Panc1 (cell line): ENCODE data around the gene FGFR4. TPM values are rescaled to one million over a fixed set of nuclear protein-coding genes. Genes with fewer than 3 reads are reported as not detected.

Experiments
- ATAC-seq: fragments of 200-7000 bp; cut with Tn5 transposase; 2 replicates; pipeline ENCODE4 v1.9.1; 2020; ENCODE audit warnings: mild to moderate bottlenecking, moderate library complexity
- BruUV-seq: library from RNA; stranded (reverse); fragments of 400-500 nt; replicated peaks from 2 replicates; lab custom pipeline; 2021; lab: Mats Ljungman, UMichigan
- CTCF ChIA-PET: fragments of 300-600 bp; sonication (Branson Sonifier 250); formaldehyde crosslinking; loops from one replicate; lab custom pipeline; 2022; ENCODE audit warnings: antibody characterized with exemption; lab: Charles Lee
- POLR2A ChIA-PET: fragments of 300-600 bp; sonication (Branson Sonifier 250); formaldehyde crosslinking; loops from one replicate; lab custom pipeline; 2022; ENCODE audit warnings: antibody characterized with exemption; lab: Charles Lee
- DNase-seq: peaks from one replicate; pipeline ENCODE4 v3.0.0-alpha.2; 2010; ENCODE audit warnings: low read depth, low spot score
- H3K27ac ChIP-seq: 2 replicates; pipeline ENCODE4 v1.5.1; 2011; ENCODE audit warnings: mild to moderate bottlenecking, low read length, inconsistent platforms
- H3K27me3 ChIP-seq: fragments of 200-500 bp; sonication (Bioruptor generic); 2 replicates; pipeline ENCODE4 v1.6.0; 2014; ENCODE audit warnings: low read length, inconsistent platforms; ENCODE audit not compliant: control insufficient read depth, insufficient read depth
- H3K36me3 ChIP-seq: fragments of 200-500 bp; sonication (Bioruptor generic); 2 replicates; pipeline ENCODE4 v1.5.1; 2014; ENCODE audit warnings: inconsistent platforms, mild to moderate bottlenecking, low read length, moderate library complexity; ENCODE audit not compliant: control insufficient read depth, insufficient read depth
- H3K4me1 ChIP-seq: 2 replicates; pipeline ENCODE4 v1.5.1; 2011; ENCODE audit warnings: inconsistent platforms, mild to moderate bottlenecking, low read length, moderate library complexity; ENCODE audit not compliant: control insufficient read depth, insufficient read depth
- H3K4me3 ChIP-seq, 2 experiments: 2 replicates each; pipeline ENCODE4 v1.5.1; 2011 to 2012; ENCODE audit warnings: low read depth in 2 of 2, low read length in 2 of 2, mild to moderate bottlenecking in 2 of 2, inconsistent platforms in 1 of 2, moderate library complexity in 1 of 2
- H3K9me3 ChIP-seq: fragments of 200-500 bp; sonication (Bioruptor generic); 2 replicates; pipeline ENCODE4 v1.5.1; 2014; ENCODE audit warnings: low read depth, mild to moderate bottlenecking, inconsistent platforms, low read length, moderate library complexity; ENCODE audit not compliant: control insufficient read depth, insufficient read depth
- POLR2AphosphoS5 ChIP-seq: IDR thresholded peaks from 2 replicates; pipeline ENCODE4 v1.6.1; 2012; ENCODE audit warnings: mild to moderate bottlenecking, low read depth, low read length, moderate library complexity
- SIN3A ChIP-seq: IDR thresholded peaks from 2 replicates; pipeline ENCODE4 v1.6.1; 2012; ENCODE audit warnings: low read depth, mild to moderate bottlenecking, low read length, moderate library complexity, borderline replicate concordance; ENCODE audit not compliant: insufficient read depth
- TCF7L2 ChIP-seq: IDR thresholded peaks from 2 replicates; pipeline ENCODE4 v1.6.1; 2011; ENCODE audit warnings: mild to moderate bottlenecking, low read depth, low read length, inconsistent platforms
- in situ Hi-C: cut with HindIII; loops from 2 replicates; pipeline ENCODE4 v1.10.0; 2016; ENCODE audit warnings: low sequenced_read_pairs, low pct_unique_long_range_greater_than_20kb
- intact Hi-C: fragments of 100-400 bp; cut with micrococcal nuclease; formaldehyde crosslinking; loops from one replicate; pipeline ENCODE4 v1.10.0; 2022; ENCODE audit not compliant: unreplicated experiment
- total RNA-seq: library from RNA; stranded (reverse); gene quantifications from one replicate; pipeline ENCODE4 v1.2.1, GENCODE V29; 2021; ENCODE audit not compliant: unreplicated experiment
- TF ChIP-seq, protein P1 (sequence below): fragments of 450-650 bp; IDR thresholded peaks from 2 replicates; pipeline ENCODE4 v1.5.1; 2017; ENCODE audit warnings: mild to moderate bottlenecking
- TF ChIP-seq, protein P2 (sequence below), 2 experiments: IDR thresholded peaks; 2 replicates each; pipeline ENCODE4 v1.6.1; 2011 to 2012; ENCODE audit warnings: low read depth in 2 of 2, control low read depth in 1 of 2, low read length in 1 of 2, mild to moderate bottlenecking in 1 of 2, moderate library complexity in 1 of 2; ENCODE audit not compliant: insufficient read depth in 1 of 2

Gene FGFR4
- total RNA-seq, 1 experiment from 2014 or later = 7.5 TPM

DNA sequence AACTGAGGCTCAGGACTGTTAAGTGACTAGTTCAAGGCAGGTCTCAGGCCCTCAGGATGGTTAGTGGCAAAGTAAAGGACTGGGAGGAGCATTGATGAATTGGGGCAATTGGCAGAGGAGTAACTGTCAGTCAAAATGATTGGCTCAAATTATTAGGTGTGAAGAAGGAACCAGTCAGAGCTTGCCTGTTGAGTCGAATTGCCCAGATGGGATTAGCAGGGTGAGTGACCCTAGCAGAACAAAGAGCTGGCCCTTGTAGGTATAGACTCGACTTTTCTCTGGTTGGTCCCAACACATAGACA lies 44.3 kb downstream of the FGFR4 start:
- H3K4me1 ChIP-seq = peaks cover 17% of the 10 kb centered on the region
- H3K4me3 ChIP-seq = no peak overlapping the region
- DNase-seq = no peak
- TF ChIP-seq, protein P1, sequence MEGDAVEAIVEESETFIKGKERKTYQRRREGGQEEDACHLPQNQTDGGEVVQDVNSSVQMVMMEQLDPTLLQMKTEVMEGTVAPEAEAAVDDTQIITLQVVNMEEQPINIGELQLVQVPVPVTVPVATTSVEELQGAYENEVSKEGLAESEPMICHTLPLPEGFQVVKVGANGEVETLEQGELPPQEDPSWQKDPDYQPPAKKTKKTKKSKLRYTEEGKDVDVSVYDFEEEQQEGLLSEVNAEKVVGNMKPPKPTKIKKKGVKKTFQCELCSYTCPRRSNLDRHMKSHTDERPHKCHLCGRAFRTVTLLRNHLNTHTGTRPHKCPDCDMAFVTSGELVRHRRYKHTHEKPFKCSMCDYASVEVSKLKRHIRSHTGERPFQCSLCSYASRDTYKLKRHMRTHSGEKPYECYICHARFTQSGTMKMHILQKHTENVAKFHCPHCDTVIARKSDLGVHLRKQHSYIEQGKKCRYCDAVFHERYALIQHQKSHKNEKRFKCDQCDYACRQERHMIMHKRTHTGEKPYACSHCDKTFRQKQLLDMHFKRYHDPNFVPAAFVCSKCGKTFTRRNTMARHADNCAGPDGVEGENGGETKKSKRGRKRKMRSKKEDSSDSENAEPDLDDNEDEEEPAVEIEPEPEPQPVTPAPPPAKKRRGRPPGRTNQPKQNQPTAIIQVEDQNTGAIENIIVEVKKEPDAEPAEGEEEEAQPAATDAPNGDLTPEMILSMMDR = no peak
- TF ChIP-seq SIN3A (no peak), TCF7L2 (no peak)
- intact Hi-C loops = no loop called here
- no TSS peak for BruUV-seq
- H3K27ac ChIP-seq = no peak overlapping the region
- ATAC-seq = no peak
- POLR2A ChIA-PET = interaction anchor here (0.6 kb wide), 1 partner anchor 121 kb away, joined by 3 read pairs; no protein-coding TSS in a partner anchor
- in situ Hi-C loops = no loop called here
- CTCF ChIA-PET = no interaction called here
- H3K27me3 ChIP-seq = no peaks in the 10 kb centered on the region
- no peaks in the 10 kb centered on the region for H3K9me3 ChIP-seq
- H3K36me3 ChIP-seq = peaks cover 5% of the 10 kb centered on the region; the same call in 1 of the 2 replicates

DNA sequence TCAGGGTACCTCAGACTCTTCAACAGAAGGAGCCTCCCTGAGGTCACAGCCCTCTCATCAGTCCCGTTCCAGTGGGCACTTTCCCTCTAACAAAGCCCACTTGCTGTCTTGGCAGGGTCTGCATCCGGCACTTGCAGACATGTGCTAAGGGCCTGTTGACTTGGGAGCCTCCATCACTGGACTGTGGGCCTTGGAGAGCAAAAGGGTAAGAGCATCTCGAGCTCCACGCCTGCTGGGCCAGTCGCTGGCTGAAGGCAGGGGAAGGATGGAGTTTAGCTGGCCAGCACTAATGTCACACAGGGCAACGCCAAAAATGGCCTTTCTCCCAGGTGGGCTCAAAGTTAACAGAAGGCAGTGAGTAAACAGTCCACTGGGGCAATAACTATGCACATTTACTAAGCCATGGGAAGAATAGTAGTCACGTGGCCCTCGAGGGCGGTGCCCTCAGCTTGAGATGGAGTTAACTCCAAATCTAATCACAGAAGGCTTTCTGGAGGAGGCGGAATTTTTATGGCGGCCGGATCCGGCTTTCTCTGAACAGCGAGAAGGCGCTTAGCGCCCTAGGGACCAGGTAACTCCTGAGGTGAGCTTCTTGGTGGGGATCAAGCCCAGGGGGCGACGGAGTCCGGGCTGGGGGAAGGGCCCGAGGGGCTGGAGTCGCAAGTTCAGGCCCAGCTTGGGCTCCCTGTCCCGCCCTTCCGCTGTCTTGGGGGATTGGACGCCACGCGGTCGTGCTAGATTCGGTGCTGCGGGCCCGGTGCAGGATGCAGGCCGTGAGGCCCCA lies 44.8 kb downstream of the FGFR4 start:
- in situ Hi-C loops (no loop called here), intact Hi-C loops (no loop called here)
- no peak for ATAC-seq
- DNase-seq = no peak
- CTCF ChIA-PET = no interaction called here
- Histone ChIP-seq H3K4me3 (no peak overlapping the region), H3K27ac (no peak overlapping the region), H3K9me3 (no peaks in the 10 kb centered on the region), H3K27me3 (no peaks in the 10 kb centered on the region), H3K36me3 (peaks cover 9% of the 10 kb centered on the region; the same call in 1 of the 2 replicates), H3K4me1 (peaks cover 22% of the 10 kb centered on the region)
- POLR2A ChIA-PET = interaction anchor here (0.6 kb wide), 1 partner anchor 121 kb away, joined by 3 read pairs; no protein-coding TSS in a partner anchor
- TF ChIP-seq, protein P1 = no peak
- TF ChIP-seq SIN3A (no peak), TCF7L2 (no peak), POLR2AphosphoS5 (no peak)
- TF ChIP-seq, protein P2, sequence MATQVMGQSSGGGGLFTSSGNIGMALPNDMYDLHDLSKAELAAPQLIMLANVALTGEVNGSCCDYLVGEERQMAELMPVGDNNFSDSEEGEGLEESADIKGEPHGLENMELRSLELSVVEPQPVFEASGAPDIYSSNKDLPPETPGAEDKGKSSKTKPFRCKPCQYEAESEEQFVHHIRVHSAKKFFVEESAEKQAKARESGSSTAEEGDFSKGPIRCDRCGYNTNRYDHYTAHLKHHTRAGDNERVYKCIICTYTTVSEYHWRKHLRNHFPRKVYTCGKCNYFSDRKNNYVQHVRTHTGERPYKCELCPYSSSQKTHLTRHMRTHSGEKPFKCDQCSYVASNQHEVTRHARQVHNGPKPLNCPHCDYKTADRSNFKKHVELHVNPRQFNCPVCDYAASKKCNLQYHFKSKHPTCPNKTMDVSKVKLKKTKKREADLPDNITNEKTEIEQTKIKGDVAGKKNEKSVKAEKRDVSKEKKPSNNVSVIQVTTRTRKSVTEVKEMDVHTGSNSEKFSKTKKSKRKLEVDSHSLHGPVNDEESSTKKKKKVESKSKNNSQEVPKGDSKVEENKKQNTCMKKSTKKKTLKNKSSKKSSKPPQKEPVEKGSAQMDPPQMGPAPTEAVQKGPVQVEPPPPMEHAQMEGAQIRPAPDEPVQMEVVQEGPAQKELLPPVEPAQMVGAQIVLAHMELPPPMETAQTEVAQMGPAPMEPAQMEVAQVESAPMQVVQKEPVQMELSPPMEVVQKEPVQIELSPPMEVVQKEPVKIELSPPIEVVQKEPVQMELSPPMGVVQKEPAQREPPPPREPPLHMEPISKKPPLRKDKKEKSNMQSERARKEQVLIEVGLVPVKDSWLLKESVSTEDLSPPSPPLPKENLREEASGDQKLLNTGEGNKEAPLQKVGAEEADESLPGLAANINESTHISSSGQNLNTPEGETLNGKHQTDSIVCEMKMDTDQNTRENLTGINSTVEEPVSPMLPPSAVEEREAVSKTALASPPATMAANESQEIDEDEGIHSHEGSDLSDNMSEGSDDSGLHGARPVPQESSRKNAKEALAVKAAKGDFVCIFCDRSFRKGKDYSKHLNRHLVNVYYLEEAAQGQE (IDR thresholded peaks at IDR 0.05; ENCODE audit: insufficient read depth in 1 of 2, low read depth in 2 of 2, low read length in 1 of 2) = no peak
- no TSS peak for BruUV-seq
